Common myeloid progenitor, CD34-positive (primary cell): ENCODE measurements around the gene POT1.

Experiments
- CTCF ChIA-PET: fragments of 350-600 bp; sonication (Branson Sonifier 250); formaldehyde crosslinking; loops from one replicate; lab custom pipeline; 2021; ENCODE audit warnings: antibody characterized with exemption; lab: Charles Lee
- POLR2A ChIA-PET: fragments of 350-600 bp; sonication (Branson Sonifier 250); formaldehyde crosslinking; loops from one replicate; lab custom pipeline; 2021; ENCODE audit warnings: antibody characterized with exemption; lab: Charles Lee
- DNase-seq, 3 donors: peaks; one replicate each; pipeline versions ENCODE4 v3.0.0 to v3.0.0-alpha.2; 2013
- H3K27ac ChIP-seq, 2 experiments: 1 replicate in 1 of 2; 2 replicates in 1 of 2; pipeline ENCODE4 v1.7.0; 2013; ENCODE audit warnings: inconsistent platforms in 2 of 2, low read length in 2 of 2, mild to moderate bottlenecking in 2 of 2, low read depth in 1 of 2, moderate library complexity in 1 of 2; ENCODE audit not compliant: severe bottlenecking in 2 of 2, insufficient read depth in 1 of 2, poor library complexity in 1 of 2
- H3K27me3 ChIP-seq, 5 experiments: replicated peaks in 2 of 5; 1 replicate in 3 of 5; 2 replicates in 2 of 5; pipeline versions ENCODE4 v1.6.1 to v1.7.0; 2013; ENCODE audit warnings: low read length in 4 of 5, mild to moderate bottlenecking in 2 of 5, moderate library complexity in 2 of 5, inconsistent platforms in 1 of 5; ENCODE audit not compliant: insufficient read depth in 5 of 5, control insufficient read depth in 4 of 5
- H3K36me3 ChIP-seq, 4 experiments: 1 replicate in 2 of 4; 2 replicates in 2 of 4; pipeline versions ENCODE4 v1.6.1 to v1.7.0; 2013; ENCODE audit warnings: low read length in 3 of 4, control low read depth in 1 of 4, mild to moderate bottlenecking in 1 of 4; ENCODE audit not compliant: control insufficient read depth in 4 of 4, insufficient read depth in 4 of 4
- H3K4me1 ChIP-seq, 4 experiments: 1 replicate in 3 of 4; 2 replicates in 1 of 4; pipeline versions ENCODE4 v1.6.1 to v1.7.1; 2013; ENCODE audit warnings: low read length in 3 of 4, mild to moderate bottlenecking in 3 of 4, control low read depth in 1 of 4, inconsistent platforms in 1 of 4, moderate library complexity in 1 of 4; ENCODE audit not compliant: control insufficient read depth in 4 of 4, insufficient read depth in 4 of 4; ENCODE audit errors: control extremely low read depth in 1 of 4
- H3K4me3 ChIP-seq, 7 experiments: 1 replicate in 4 of 7; 2 replicates in 3 of 7; pipeline versions ENCODE4 v1.5.1 to v1.7.0; 2013; ENCODE audit warnings: mild to moderate bottlenecking in 7 of 7, low read length in 6 of 7, moderate library complexity in 6 of 7, inconsistent platforms in 2 of 7, low read depth in 2 of 7, control low read depth in 1 of 7; ENCODE audit not compliant: insufficient read depth in 4 of 7, control insufficient read depth in 1 of 7; ENCODE audit errors: extremely low read depth in 1 of 7
- H3K9me3 ChIP-seq, 5 experiments: 1 replicate in 4 of 5; 2 replicates in 1 of 5; pipeline versions ENCODE4 v1.6.1 to v1.7.1; 2013; ENCODE audit warnings: low read length in 4 of 5, mild to moderate bottlenecking in 2 of 5, inconsistent platforms in 1 of 5, low read depth in 1 of 5, moderate library complexity in 1 of 5; ENCODE audit not compliant: control insufficient read depth in 4 of 5, insufficient read depth in 2 of 5; ENCODE audit errors: control extremely low read depth in 1 of 5
- WGBS: methylation state at CpG from one replicate; pipeline ENCODE4 v1.1.5; 2013; ENCODE audit not compliant: insufficient coverage; 5-methylcytosine and 5-hydroxymethylcytosine counted together

POT1 gene

GRCh38 chr7:124783271-124783670 lies 146.4 kb downstream of the POT1 start:
- Histone ChIP-seq H3K27ac (no peak overlapping the region), H3K36me3 (no peaks in the 10 kb centered on the region), H3K27me3 (peaks cover 0 to 6% (median 2%) of the 10 kb centered on the region in 5 experiments), H3K4me3 (no peak overlapping the region), H3K4me1 (no peaks in the 10 kb centered on the region), H3K9me3 (no peaks in the 10 kb centered on the region)
- WGBS = 82% methylated on average over 4 of the region's 5 CpGs
- ChIA-PET POLR2A (no interaction called here), CTCF (interaction anchor here (0.7 kb wide), 1 partner anchor 675 kb away, joined by 3 read pairs; no protein-coding TSS in a partner anchor)
- DNase-seq = no peak

GRCh38 chr7:124781907-124782734 lies 147.5 kb downstream of the POT1 start:
- CTCF ChIA-PET = interaction anchor here (0.7 kb wide), 1 partner anchor 674 kb away, joined by 3 read pairs; no protein-coding TSS in a partner anchor
- no peak overlapping the region for H3K4me3 ChIP-seq
- 92% methylated on average over 4 of the region's 12 CpGs for WGBS

GRCh38 chr7:124781418-124781817 lies 148.2 kb downstream of the POT1 start:
- ChIA-PET CTCF (no interaction called here), POLR2A (no interaction called here)
- DNase-seq = no peak
- Histone ChIP-seq H3K4me1 (no peaks in the 10 kb centered on the region), H3K36me3 (no peaks in the 10 kb centered on the region), H3K27me3 (peaks cover 0 to 3% (median 2%) of the 10 kb centered on the region in 5 experiments), H3K4me3 (no peak overlapping the region), H3K9me3 (no peaks in the 10 kb centered on the region), H3K27ac (no peak overlapping the region)
- WGBS = 90% methylated on average over 2 of the region's 2 CpGs

More at GRCh38 chr7:124781907-124782734, 147.5 kb downstream of the POT1 start:
- no peaks in the 10 kb centered on the region for H3K9me3 ChIP-seq
- H3K36me3 ChIP-seq = no peaks in the 10 kb centered on the region
- no peak overlapping the region for H3K27ac ChIP-seq
- POLR2A ChIA-PET = no interaction called here
- no peaks in the 10 kb centered on the region for H3K4me1 ChIP-seq
- no peak for DNase-seq
- peaks cover 0 to 5% (median 2%) of the 10 kb centered on the region in 5 experiments for H3K27me3 ChIP-seq

- CTCF ChIA-PET = interaction anchor here (0.6 kb wide), 1 partner anchor 11 kb away, joined by 3 read pairs; no protein-coding TSS in a partner anchor
- no peak overlapping the region for H3K27ac ChIP-seq
- no peak overlapping the region for H3K4me3 ChIP-seq
- no peaks in the 10 kb centered on the region for H3K9me3 ChIP-seq
- no peaks in the 10 kb centered on the region for H3K4me1 ChIP-seq
- POLR2A ChIA-PET = no interaction called here
- DNase-seq = no peak
- peaks cover 0 to 3% (median 2%) of the 10 kb centered on the region in 5 experiments for H3K27me3 ChIP-seq
- 70% methylated on average over 1 of the region's 1 CpG for WGBS
- H3K36me3 ChIP-seq = no peaks in the 10 kb centered on the region
Measured at GRCh38 chr7:124780608-124781007, 149.0 kb downstream of the POT1 start.

- CTCF ChIA-PET = interaction anchor here (0.6 kb wide), 1 partner anchor 12 kb away, joined by 3 read pairs; no protein-coding TSS in a partner anchor
Measured at GRCh38 chr7:124780056-124780455, 149.6 kb downstream of the POT1 start.

GRCh38 chr7:124779620-124780019 lies 150.0 kb downstream of the POT1 start:
- Histone ChIP-seq H3K27ac (no peak overlapping the region), H3K36me3 (no peaks in the 10 kb centered on the region), H3K4me1 (no peaks in the 10 kb centered on the region), H3K4me3 (no peak overlapping the region), H3K27me3 (peaks cover 0 to 4% (median 3%) of the 10 kb centered on the region in 5 experiments), H3K9me3 (no peaks in the 10 kb centered on the region)
- ChIA-PET POLR2A (no interaction called here), CTCF (no interaction called here)
- no peak for DNase-seq

More at GRCh38 chr7:124780056-124780455, 149.6 kb downstream of the POT1 start:
- no peak overlapping the region for H3K27ac ChIP-seq
- no peaks in the 10 kb centered on the region for H3K4me1 ChIP-seq
- no peak overlapping the region for H3K4me3 ChIP-seq
- no peaks in the 10 kb centered on the region for H3K9me3 ChIP-seq
- POLR2A ChIA-PET = no interaction called here
- H3K27me3 ChIP-seq = peaks cover 0 to 4% (median 3%) of the 10 kb centered on the region in 5 experiments
- DNase-seq = no peak
- H3K36me3 ChIP-seq = no peaks in the 10 kb centered on the region

- H3K4me1 ChIP-seq = no peaks in the 10 kb centered on the region
- no peaks in the 10 kb centered on the region for H3K36me3 ChIP-seq
- no peak for DNase-seq
- peaks cover 0 to 6% (median 3%) of the 10 kb centered on the region in 5 experiments for H3K27me3 ChIP-seq
- whole genome bisulfite sequencing = 94% methylated on average over 2 of the region's 3 CpGs
- no peak overlapping the region for H3K4me3 ChIP-seq
- ChIA-PET CTCF (no interaction called here), POLR2A (no interaction called here)
- H3K9me3 ChIP-seq = no peaks in the 10 kb centered on the region
- no peak overlapping the region for H3K27ac ChIP-seq
Measured at GRCh38 chr7:124779194-124779593, 150.4 kb downstream of the POT1 start.
